Measurements from ENCODE around the gene DNAJA2. TPM values are rescaled to one million over a fixed set of nuclear protein-coding genes. Genes with fewer than 3 reads are reported as not detected.

The DNAJA2 gene
- total and polyA plus RNA-seq, 2 donors (not counting 3 experiments of a cell fraction or from before 2014, with no cell fraction given) = 6.4 to 61.4 TPM

GRCh38 chr16:46980926-46981325 is 7.5 kb upstream of the DNAJA2 start:
- Histone ChIP-seq H3K27me3 (ENCODE audit: control insufficient read depth in 2 of 2, insufficient read depth in 2 of 2, low read length in 2 of 2) (peaks cover 0 to 2% of the 10 kb centered on the region in 2 experiments), H3K4me1 (ENCODE audit: control insufficient read depth, extremely low read depth, insufficient read depth, low read length) (no peaks in the 10 kb centered on the region), H3K9me1 (replicated peaks; ENCODE audit: control insufficient read depth, extremely low read depth, insufficient read depth, low read length) (no peaks in the 10 kb centered on the region), H3K27ac (ENCODE audit: insufficient read depth, low read depth, low read length) (no peak overlapping the region), H3K36me3 (ENCODE audit: control insufficient read depth in 2 of 2, extremely low read depth in 1 of 2, insufficient read depth in 2 of 2, low read length in 2 of 2) (no peaks in the 10 kb centered on the region), H3K9me3 (replicated peaks; ENCODE audit: control insufficient read depth, insufficient read depth, low read length) (no peaks in the 10 kb centered on the region), H2AFZ (ENCODE audit: low read depth, low read length) (no peak overlapping the region), H3K79me2 (ENCODE audit: control insufficient read depth, insufficient read depth, low read length) (no peaks in the 10 kb centered on the region), H3K4me3 (replicated peaks in 1 of 3; ENCODE audit: insufficient read depth in 1 of 3, low read depth in 1 of 3, low read length in 3 of 3) (no peak overlapping the region), H3K4me2 (ENCODE audit: insufficient read depth, low read length) (no peak overlapping the region), H3K9ac (replicated peaks; ENCODE audit: extremely low read depth, insufficient read depth, low read length) (no peak overlapping the region), H4K20me1 (replicated peaks; ENCODE audit: control insufficient read depth, extremely low read depth, insufficient read depth, low read length) (no peaks in the 10 kb centered on the region)
- ChIA-PET POLR2A (no interaction called here), CTCF (no interaction called here)
- DNase-seq (ENCODE audit: low read depth, low spot score) = no peak
- no peak for FAIRE-seq
- TF ChIP-seq, protein P1, sequence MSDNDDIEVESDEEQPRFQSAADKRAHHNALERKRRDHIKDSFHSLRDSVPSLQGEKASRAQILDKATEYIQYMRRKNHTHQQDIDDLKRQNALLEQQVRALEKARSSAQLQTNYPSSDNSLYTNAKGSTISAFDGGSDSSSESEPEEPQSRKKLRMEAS (IDR thresholded peaks at IDR 0.05; ENCODE audit: insufficient read depth, insufficient read length) = no peak
- TF ChIP-seq, protein P2, sequence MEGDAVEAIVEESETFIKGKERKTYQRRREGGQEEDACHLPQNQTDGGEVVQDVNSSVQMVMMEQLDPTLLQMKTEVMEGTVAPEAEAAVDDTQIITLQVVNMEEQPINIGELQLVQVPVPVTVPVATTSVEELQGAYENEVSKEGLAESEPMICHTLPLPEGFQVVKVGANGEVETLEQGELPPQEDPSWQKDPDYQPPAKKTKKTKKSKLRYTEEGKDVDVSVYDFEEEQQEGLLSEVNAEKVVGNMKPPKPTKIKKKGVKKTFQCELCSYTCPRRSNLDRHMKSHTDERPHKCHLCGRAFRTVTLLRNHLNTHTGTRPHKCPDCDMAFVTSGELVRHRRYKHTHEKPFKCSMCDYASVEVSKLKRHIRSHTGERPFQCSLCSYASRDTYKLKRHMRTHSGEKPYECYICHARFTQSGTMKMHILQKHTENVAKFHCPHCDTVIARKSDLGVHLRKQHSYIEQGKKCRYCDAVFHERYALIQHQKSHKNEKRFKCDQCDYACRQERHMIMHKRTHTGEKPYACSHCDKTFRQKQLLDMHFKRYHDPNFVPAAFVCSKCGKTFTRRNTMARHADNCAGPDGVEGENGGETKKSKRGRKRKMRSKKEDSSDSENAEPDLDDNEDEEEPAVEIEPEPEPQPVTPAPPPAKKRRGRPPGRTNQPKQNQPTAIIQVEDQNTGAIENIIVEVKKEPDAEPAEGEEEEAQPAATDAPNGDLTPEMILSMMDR (IDR thresholded peaks at IDR 0.05; ENCODE audit: extremely low read depth in 1 of 2, insufficient read depth in 1 of 2, low read depth in 1 of 2, low read length in 2 of 2) = no peak
- no peak for TF ChIP-seq FOS (IDR thresholded peaks at IDR 0.05; ENCODE audit: borderline replicate concordance, insufficient read depth, low read length)
- no peak for TF ChIP-seq JUN (IDR thresholded peaks at IDR 0.05; ENCODE audit: borderline replicate concordance, insufficient read depth, insufficient read length, low read depth)
- TF ChIP-seq POLR2AphosphoS5 (IDR thresholded peaks at IDR 0.05; ENCODE audit: insufficient read depth, low read depth, low read length) = no peak
- TF ChIP-seq MYC (IDR thresholded peaks at IDR 0.05; ENCODE audit: low read depth, low read length) = no peak
- TF ChIP-seq EZH2 (IDR thresholded peaks at IDR 0.05; ENCODE audit: borderline replicate concordance, low read depth, low read length, severe bottlenecking) = no peak
- no peak for TF ChIP-seq GATA2 (IDR thresholded peaks at IDR 0.05; ENCODE audit: insufficient read depth, insufficient read length, low read depth, low read length)
- TF ChIP-seq POLR2A (IDR thresholded peaks at IDR 0.05; ENCODE audit: low read depth, low read length) = no peak
- dilution Hi-C loops (cut with MboI; ENCODE audit: extremely low pct_ligation_motif_present, low sequenced_read_pairs) = no loop called here
- intact Hi-C loops (cut with micrococcal nuclease) = no loop called here
- no TSS peak for BruUV-seq (replicated peaks)
